ENCODE results near the gene S1PR3. TPM values are rescaled to one million over a fixed set of nuclear protein-coding genes. Genes with fewer than 3 reads are reported as not detected.

The S1PR3 gene
- total and polyA plus RNA-seq, 9 of the 15 experiments (the other 6 are each of a cell fraction or from before 2014, with no cell fraction given): 0.03 to 2.0 (median 0.29) TPM

DNA sequence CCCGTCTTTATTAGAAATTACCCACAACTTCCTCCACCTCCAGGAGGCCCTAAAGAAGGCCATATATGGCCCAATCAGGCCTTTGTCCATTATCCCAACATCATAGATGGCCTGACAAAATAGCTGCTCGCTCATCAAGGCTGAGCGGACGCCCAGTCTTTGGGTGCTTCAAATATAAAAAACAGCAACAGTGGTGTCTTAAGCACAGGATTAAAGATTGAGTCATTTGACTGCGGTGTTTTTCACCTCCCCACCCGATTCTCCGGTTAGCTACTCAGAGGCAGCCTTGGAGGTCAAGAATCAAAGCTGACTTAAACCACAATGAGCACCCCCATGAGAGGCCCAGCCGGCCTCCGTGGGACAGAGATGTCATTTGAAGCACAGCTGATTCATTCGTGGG is 18.8 kb downstream of the S1PR3 start (continued):
- TF ChIP-seq, protein P1, sequence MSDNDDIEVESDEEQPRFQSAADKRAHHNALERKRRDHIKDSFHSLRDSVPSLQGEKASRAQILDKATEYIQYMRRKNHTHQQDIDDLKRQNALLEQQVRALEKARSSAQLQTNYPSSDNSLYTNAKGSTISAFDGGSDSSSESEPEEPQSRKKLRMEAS (CRISPR knock-in tag; IDR thresholded peaks at IDR 0.05): no peak
- TF ChIP-seq LCOR (CRISPR knock-in tag; IDR thresholded peaks at IDR 0.05): no peak
- TF ChIP-seq, protein P2, sequence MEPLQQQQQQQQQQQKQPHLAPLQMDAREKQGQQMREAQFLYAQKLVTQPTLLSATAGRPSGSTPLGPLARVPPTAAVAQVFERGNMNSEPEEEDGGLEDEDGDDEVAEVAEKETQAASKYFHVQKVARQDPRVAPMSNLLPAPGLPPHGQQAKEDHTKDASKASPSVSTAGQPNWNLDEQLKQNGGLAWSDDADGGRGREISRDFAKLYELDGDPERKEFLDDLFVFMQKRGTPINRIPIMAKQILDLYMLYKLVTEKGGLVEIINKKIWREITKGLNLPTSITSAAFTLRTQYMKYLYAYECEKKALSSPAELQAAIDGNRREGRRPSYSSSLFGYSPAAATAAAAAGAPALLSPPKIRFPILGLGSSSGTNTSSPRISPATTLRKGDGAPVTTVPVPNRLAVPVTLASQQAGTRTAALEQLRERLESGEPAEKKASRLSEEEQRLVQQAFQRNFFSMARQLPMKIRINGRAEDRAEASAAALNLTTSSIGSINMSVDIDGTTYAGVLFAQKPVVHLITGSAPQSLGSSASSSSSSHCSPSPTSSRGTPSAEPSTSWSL (CRISPR knock-in tag; IDR thresholded peaks at IDR 0.05; ENCODE audit: borderline replicate concordance): no peak
- TF ChIP-seq BHLHE40 (IDR thresholded peaks at IDR 0.05; ENCODE audit: low read length): no peak

DNA sequence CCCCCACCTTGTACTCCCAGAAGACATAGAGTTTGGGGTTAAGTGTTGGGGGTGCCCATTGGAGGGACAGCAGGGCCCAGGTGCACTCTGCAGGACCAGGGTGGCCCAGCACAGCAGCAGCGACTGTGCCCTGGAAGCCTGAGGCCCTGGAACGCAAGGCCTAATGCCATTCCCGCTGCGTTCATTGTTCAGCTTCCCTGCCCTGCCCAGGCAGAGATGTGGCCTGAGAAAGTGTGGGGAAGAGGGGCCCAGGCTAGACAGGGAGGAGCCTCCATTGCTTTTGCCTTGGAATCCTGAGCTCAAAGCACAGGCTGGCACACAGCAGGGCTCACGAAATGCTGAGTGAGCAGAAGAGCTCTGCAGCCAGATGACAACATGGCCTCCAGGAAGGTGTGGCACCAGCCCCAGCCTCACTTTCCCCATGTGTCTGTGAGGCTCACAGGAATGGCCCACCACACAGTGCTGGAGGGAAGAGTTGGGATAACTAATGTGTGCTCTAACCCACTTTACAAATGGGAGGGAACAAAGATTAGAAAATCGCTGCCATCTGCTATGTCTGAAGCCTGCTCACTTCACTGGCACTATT is 19.4 kb downstream of the S1PR3 start:
- Histone ChIP-seq H3K36me3 (ENCODE audit: control insufficient read depth, insufficient read depth, low read length) (no peaks in the 10 kb centered on the region), H4K20me1 (replicated peaks; ENCODE audit: control insufficient read depth, insufficient read depth, low read length) (no peaks in the 10 kb centered on the region), H3K27me3 (ENCODE audit: control insufficient read depth in 2 of 2, insufficient read depth in 2 of 2, low read length in 2 of 2) (peaks cover 0 to 17% of the 10 kb centered on the region in 2 experiments; a peak in 2 of 5 replicates), H3K27ac (ENCODE audit: extremely low read depth, low read depth, low read length) (no peak overlapping the region), H2AFZ (ENCODE audit: low read depth, low read length) (no peak overlapping the region), H3K4me2 (ENCODE audit: insufficient read depth, low read length) (no peak overlapping the region), H3K79me2 (ENCODE audit: control insufficient read depth, insufficient read depth, low read length) (no peaks in the 10 kb centered on the region), H3K4me1 (replicated peaks in 1 of 2; ENCODE audit: control insufficient read depth in 2 of 2, insufficient read depth in 2 of 2, low read length in 2 of 2) (no peaks in the 10 kb centered on the region), H3K9ac (ENCODE audit: insufficient read depth in 1 of 2, low read depth in 2 of 2, low read length in 2 of 2) (no peak overlapping the region), H3K4me3 (no peak overlapping the region), H3K9me1 (ENCODE audit: control insufficient read depth, insufficient read depth, low read length) (no peaks in the 10 kb centered on the region), H3K9me3 (replicated peaks; ENCODE audit: control insufficient read depth, insufficient read depth, low read depth, low read length) (no peaks in the 10 kb centered on the region)
- ChIA-PET POLR2A (no interaction called here), CTCF (ENCODE audit: low intra/inter-chr PET ratio) (no interaction called here)
- 0 out of 2 replicates have a peak, but pooled peaks have one; percentile 19 for TF ChIP-seq MAFG (tag; conservative IDR thresholded peaks at IDR 0.05)
- TF ChIP-seq RUNX1 (IDR thresholded peaks at IDR 0.05; ENCODE audit: low read depth): no peak
- no peak for ATAC-seq
- 0% methylated on average over 3 of the region's 6 CpGs for WGBS (ENCODE audit: insufficient coverage, low coverage, missing lambda C conversion rate)
- intact Hi-C loops (cut with micrococcal nuclease) (no loop called here), in situ Hi-C loops (cut with MboI) (loop anchor here (25.0 kb wide), 1 partner anchor 1048 kb away; the partner anchor contains the start of gene CDK20)
- BruUV-seq (replicated peaks): no TSS peak
- FAIRE-seq: no peak
- no peak for DNase-seq (ENCODE audit: extremely low read depth in 1 of 4, low spot score in 3 of 4)
